DND-41 (cell line): Measurements from ENCODE around the gene OR51B5.
"Not testable (repeated sequence)": the region's sequence is repeated elsewhere in the genome, so short reads cannot be mapped to it uniquely, and the experiment has no call there.

ENCODE experiments used
- ATAC-seq: fragments of 200-7000 bp; cut with Tn5 transposase; 3 replicates; pipeline ENCODE4 v1.9.1; 2021; ENCODE audit warnings: low read depth; ENCODE audit not compliant: insufficient read depth
- DNase-seq: peaks from one replicate; pipeline ENCODE4 v3.0.0-alpha.2; 2020
- H2AFZ ChIP-seq: 2 replicates; pipeline ENCODE4 v1.6.0; 2012; ENCODE audit warnings: low read depth, low read length
- H3K27ac ChIP-seq: 2 replicates; pipeline ENCODE4 v1.5.1; 2012; ENCODE audit warnings: low read length, inconsistent platforms
- H3K27me3 ChIP-seq: fragments of 200-600 bp; sonication (generic); 2 replicates; pipeline ENCODE4 v1.6.0; 2012; ENCODE audit warnings: low read length, mild to moderate bottlenecking, inconsistent platforms; ENCODE audit not compliant: insufficient read depth, poor library complexity
- H3K36me3 ChIP-seq: 2 replicates; pipeline ENCODE4 v1.5.1; 2012; ENCODE audit warnings: low read length, inconsistent platforms; ENCODE audit not compliant: insufficient read depth
- H3K4me1 ChIP-seq: 2 replicates; pipeline ENCODE4 v1.5.1; 2012; ENCODE audit warnings: mild to moderate bottlenecking, low read length; ENCODE audit not compliant: insufficient read depth
- H3K4me2 ChIP-seq: 2 replicates; pipeline ENCODE4 v1.6.0; 2012; ENCODE audit warnings: mild to moderate bottlenecking, moderate library complexity, low read length, inconsistent platforms; ENCODE audit not compliant: insufficient read depth
- H3K4me3 ChIP-seq, 2 experiments: fragments of 200-600 bp in 1 of 2; shearing (Covaris generic) in 1 of 2; 2 replicates each; pipeline ENCODE4 v1.5.1; 2012 to 2016; ENCODE audit warnings: inconsistent platforms in 2 of 2, low read length in 2 of 2, mild to moderate bottlenecking in 2 of 2, low read depth in 1 of 2, moderate library complexity in 1 of 2
- H3K79me2 ChIP-seq: 2 replicates; pipeline ENCODE4 v1.6.0; 2012; ENCODE audit warnings: low read length, inconsistent platforms; ENCODE audit not compliant: insufficient read depth
- H3K9ac ChIP-seq: 2 replicates; pipeline ENCODE4 v1.6.0; 2012; ENCODE audit warnings: low read depth, mild to moderate bottlenecking, inconsistent platforms, low read length, moderate library complexity
- H3K9me3 ChIP-seq: 2 replicates; pipeline ENCODE4 v1.5.1; 2012; ENCODE audit warnings: low read length, moderate library complexity, mild to moderate bottlenecking, inconsistent platforms; ENCODE audit not compliant: insufficient read depth, severe bottlenecking
- H4K20me1 ChIP-seq: 2 replicates; pipeline ENCODE4 v1.6.0; 2012; ENCODE audit warnings: low read length; ENCODE audit not compliant: insufficient read depth
- CTCF ChIP-seq: IDR thresholded peaks from 2 replicates; pipeline ENCODE4 v1.5.1; 2012; ENCODE audit warnings: borderline replicate concordance, low read length, moderate library complexity, mild to moderate bottlenecking; ENCODE audit not compliant: poor library complexity, severe bottlenecking; ENCODE audit errors: extremely low read depth
- EZH2 ChIP-seq: IDR thresholded peaks from 3 replicates; pipeline ENCODE4 v1.6.1; 2012; ENCODE audit warnings: borderline replicate concordance, low read depth, mild to moderate bottlenecking, moderate library complexity, low read length, inconsistent platforms; ENCODE audit not compliant: severe bottlenecking

The OR51B5 gene

DNA sequence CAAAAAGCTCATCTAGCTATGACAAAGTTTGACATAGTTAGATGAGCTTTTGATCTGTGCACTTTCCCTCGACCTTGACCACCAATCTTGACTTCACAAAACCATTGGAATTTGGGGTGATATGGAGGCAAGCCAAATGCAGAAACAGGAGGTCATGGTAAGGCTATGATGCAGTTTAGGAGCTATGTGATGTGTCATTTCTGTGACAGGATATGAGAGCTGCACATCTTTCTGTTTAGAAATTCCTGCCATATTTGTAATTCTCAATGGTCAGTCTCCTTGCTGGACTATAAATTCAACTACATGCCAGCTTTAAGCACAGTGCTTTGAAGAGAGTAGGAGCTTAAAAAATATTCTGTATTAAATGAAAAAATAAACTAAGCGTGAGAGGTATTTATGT lies 20.9 kb upstream of the OR51B5 start:
- no peak for DNase-seq
- Histone ChIP-seq H3K9me3 (no peaks in the 10 kb centered on the region), H3K36me3 (no peaks in the 10 kb centered on the region), H3K4me1 (no peaks in the 10 kb centered on the region), H3K27me3 (no peaks in the 10 kb centered on the region), H3K9ac (no peak overlapping the region), H4K20me1 (no peaks in the 10 kb centered on the region), H2AFZ (no peak overlapping the region), H3K4me3 (no peak overlapping the region), H3K79me2 (no peaks in the 10 kb centered on the region), H3K27ac (no peak overlapping the region), H3K4me2 (no peak overlapping the region)
- ATAC-seq = no peak
- no peak for TF ChIP-seq EZH2
- no peak for TF ChIP-seq CTCF

- Histone ChIP-seq H3K4me2 (no peak overlapping the region), H3K4me3 (no peak overlapping the region), H3K4me1 (no peaks in the 10 kb centered on the region), H3K9ac (no peak overlapping the region), H3K27me3 (no peaks in the 10 kb centered on the region), H3K9me3 (no peaks in the 10 kb centered on the region), H3K36me3 (no peaks in the 10 kb centered on the region), H3K27ac (no peak overlapping the region), H2AFZ (no peak overlapping the region), H3K79me2 (no peaks in the 10 kb centered on the region), H4K20me1 (no peaks in the 10 kb centered on the region)
- ATAC-seq (no peak), DNase-seq (no peak)
- no peak for TF ChIP-seq EZH2
- TF ChIP-seq CTCF = no peak
Measured at GRCh38 chr11:5363679-5364078, 20.4 kb upstream of the OR51B5 start.

DNA sequence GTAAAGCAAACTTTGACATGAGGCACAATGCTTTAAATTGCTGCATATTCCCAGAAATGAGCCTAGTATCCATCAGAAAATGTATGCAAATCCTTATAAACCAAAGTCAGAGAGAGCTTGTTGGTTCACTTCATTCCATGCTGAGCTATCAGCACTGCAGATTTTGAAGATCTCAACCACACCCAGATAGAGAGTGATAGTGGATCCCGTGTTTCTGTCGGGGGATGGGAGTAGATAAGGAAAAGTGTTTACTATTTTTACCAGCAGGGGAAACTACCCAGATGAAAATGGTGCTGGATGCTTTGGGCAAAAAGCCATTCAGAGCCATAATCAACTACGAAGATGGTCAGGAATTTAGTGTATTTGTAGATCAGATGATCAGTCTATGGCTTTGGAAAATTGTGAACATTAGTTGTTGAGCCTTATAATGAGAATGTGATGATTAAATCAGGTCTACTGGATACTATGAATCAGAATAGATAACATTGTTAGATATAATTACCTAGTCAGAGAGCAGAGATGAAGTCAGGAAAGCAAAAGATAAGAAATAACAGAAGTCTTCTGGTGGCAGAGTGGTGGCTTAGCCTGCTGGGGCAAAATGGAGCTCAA lies 18.8 kb upstream of the OR51B5 start:
- H3K27me3 ChIP-seq = no peaks in the 10 kb centered on the region
- H3K4me2 ChIP-seq = no peak overlapping the region
- no peak overlapping the region for H3K27ac ChIP-seq
- no peaks in the 10 kb centered on the region for H4K20me1 ChIP-seq
- TF ChIP-seq EZH2 (no peak), CTCF (no peak)
- H3K4me1 ChIP-seq = no peaks in the 10 kb centered on the region
- H3K9me3 ChIP-seq = no peaks in the 10 kb centered on the region
- no peak overlapping the region for H2AFZ ChIP-seq
- ATAC-seq = no peak
- H3K36me3 ChIP-seq = no peaks in the 10 kb centered on the region
- H3K4me3 ChIP-seq = no peak overlapping the region
- no peak overlapping the region for H3K9ac ChIP-seq
- no peak for DNase-seq
- no peaks in the 10 kb centered on the region for H3K79me2 ChIP-seq

GRCh38 chr11:5356031-5356430 lies 12.7 kb upstream of the OR51B5 start:
- H3K9me3 ChIP-seq, H2AFZ ChIP-seq, H4K20me1 ChIP-seq, H3K4me3 ChIP-seq, H3K79me2 ChIP-seq, H3K36me3 ChIP-seq, ATAC-seq, H3K4me2 ChIP-seq, DNase-seq, H3K27ac ChIP-seq, H3K27me3 ChIP-seq, H3K9ac ChIP-seq, H3K4me1 ChIP-seq: not testable (repeated sequence)
